ENCODE measurements around the gene PPP1R13B. TPM values are rescaled to one million over a fixed set of nuclear protein-coding genes. Genes with fewer than 3 reads are reported as not detected.

The PPP1R13B gene
- total RNA-seq, 1 experiment from 2014 or later, result 10.3 TPM

DNA sequence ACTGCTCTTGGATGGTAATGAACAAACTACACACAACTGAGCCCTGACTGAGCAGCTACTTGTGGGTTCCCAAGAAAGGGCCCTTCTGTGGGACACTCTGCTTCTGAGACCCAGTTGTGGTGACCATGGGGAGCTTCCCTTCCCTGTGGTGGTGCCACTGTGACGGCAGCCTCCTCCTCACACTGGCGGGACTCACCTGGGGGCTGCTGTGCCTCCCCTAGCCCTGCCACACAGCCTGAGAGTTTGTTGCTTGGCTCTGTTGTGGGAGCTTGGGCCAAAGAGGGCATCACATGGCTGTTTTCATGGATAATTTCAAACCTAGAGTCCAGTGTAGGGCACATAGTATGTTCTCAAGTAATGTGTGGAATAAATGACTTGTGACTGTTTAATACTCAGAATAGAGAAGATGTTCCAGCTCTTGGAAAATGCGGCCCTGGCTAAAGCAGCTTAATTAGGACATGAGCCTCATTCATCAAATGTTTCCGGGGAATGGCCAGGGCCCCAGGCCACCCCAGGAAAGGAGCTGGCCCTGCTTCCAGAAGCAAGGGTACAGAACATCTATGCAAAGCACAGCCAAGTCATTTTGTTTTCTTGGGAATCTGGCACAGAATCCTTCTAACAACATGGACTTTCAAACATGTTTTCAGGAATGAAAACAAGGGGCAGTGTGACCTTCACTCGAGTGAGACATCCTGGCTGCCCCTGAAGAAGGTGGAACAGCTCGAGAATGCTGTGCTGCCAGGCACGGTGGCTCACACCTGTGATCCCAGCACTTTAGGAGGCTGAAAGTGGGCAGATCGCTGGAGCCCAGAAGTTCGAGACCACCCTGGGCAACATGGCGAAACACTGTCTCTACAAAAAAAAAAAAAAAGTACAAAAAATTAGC, 110.6 kb downstream of the PPP1R13B start (continued):
- no peak for TF ChIP-seq ZNF281 (CRISPR knock-in tag; IDR thresholded peaks at IDR 0.05)

- no peak for TF ChIP-seq ATF1 (CRISPR knock-in tag; IDR thresholded peaks at IDR 0.05)
- no peak for TF ChIP-seq NFATC4 (CRISPR knock-in tag; IDR thresholded peaks at IDR 0.05)
- no peak for TF ChIP-seq FOXP4 (CRISPR knock-in tag; IDR thresholded peaks at IDR 0.05)
- no peak for TF ChIP-seq ETV6 (CRISPR knock-in tag; IDR thresholded peaks at IDR 0.05)
- TF ChIP-seq ATF3 (CRISPR knock-in tag; conservative IDR thresholded peaks at IDR 0.05), result no peak
- no peak for TF ChIP-seq ZNF138 (CRISPR knock-in tag; conservative IDR thresholded peaks at IDR 0.05)
- no peak for TF ChIP-seq SMAD3 (CRISPR knock-in tag; IDR thresholded peaks at IDR 0.05; ENCODE audit: borderline replicate concordance)
- Mint-ChIP-seq H3K27me3 (ENCODE audit: low read depth) (no peaks in the 10 kb centered on the region), H3K9me3 (no peaks in the 10 kb centered on the region), H3K4me3 (no peak overlapping the region), H3K4me1 (peaks cover 4% of the 10 kb centered on the region), H3K27ac (peak overlapping the region; percentile 60), H3K36me3 (peaks cover 17% of the 10 kb centered on the region)
- ChIA-PET POLR2A (no interaction called here), CTCF (interaction anchor here (0.7 to 1.9 kb wide), 8 partner anchors 20 to 165 kb away, joined by 3 to 6 read pairs (median 3); partner anchors contain the start of genes XRCC3 and ZFYVE21)
- ATAC-seq (no peak), DNase-seq (ENCODE audit: low spot score) (no peak)
Measured at GRCh38 chr14:103735815-103736545, 111.4 kb downstream of the PPP1R13B start.

GRCh38 chr14:103735439-103735814, 111.9 kb downstream of the PPP1R13B start:
- ChIA-PET POLR2A (no interaction called here), CTCF (interaction anchor here (0.7 to 1.9 kb wide), 8 partner anchors 20 to 165 kb away, joined by 3 to 6 read pairs (median 3); partner anchors contain the start of genes XRCC3 and ZFYVE21)
- no peak overlapping the region for H3K4me3 Mint-ChIP-seq
- DNase-seq (ENCODE audit: low spot score), result no peak
- no peak for ATAC-seq
- no peaks in the 10 kb centered on the region for H3K27me3 Mint-ChIP-seq (ENCODE audit: low read depth)
- H3K36me3 Mint-ChIP-seq, result peaks cover 14% of the 10 kb centered on the region
- peaks cover 4% of the 10 kb centered on the region for H3K4me1 Mint-ChIP-seq
- TF ChIP-seq E2F4 (CRISPR knock-in tag; IDR thresholded peaks at IDR 0.05; ENCODE audit: borderline replicate concordance, low read depth) (no peak), CBFB (CRISPR knock-in tag; IDR thresholded peaks at IDR 0.05; ENCODE audit: low read depth) (no peak), AFF4 (CRISPR knock-in tag; IDR thresholded peaks at IDR 0.05; ENCODE audit: borderline replicate concordance) (no peak), CREB1 (CRISPR knock-in tag; IDR thresholded peaks at IDR 0.05) (no peak), NR3C1 (CRISPR knock-in tag; conservative IDR thresholded peaks at IDR 0.05; ENCODE audit: low read depth) (no peak), HMGA2 (CRISPR knock-in tag; IDR thresholded peaks at IDR 0.05) (no peak), EMX1 (CRISPR knock-in tag; IDR thresholded peaks at IDR 0.05) (no peak)
- TF ChIP-seq, protein P1, sequence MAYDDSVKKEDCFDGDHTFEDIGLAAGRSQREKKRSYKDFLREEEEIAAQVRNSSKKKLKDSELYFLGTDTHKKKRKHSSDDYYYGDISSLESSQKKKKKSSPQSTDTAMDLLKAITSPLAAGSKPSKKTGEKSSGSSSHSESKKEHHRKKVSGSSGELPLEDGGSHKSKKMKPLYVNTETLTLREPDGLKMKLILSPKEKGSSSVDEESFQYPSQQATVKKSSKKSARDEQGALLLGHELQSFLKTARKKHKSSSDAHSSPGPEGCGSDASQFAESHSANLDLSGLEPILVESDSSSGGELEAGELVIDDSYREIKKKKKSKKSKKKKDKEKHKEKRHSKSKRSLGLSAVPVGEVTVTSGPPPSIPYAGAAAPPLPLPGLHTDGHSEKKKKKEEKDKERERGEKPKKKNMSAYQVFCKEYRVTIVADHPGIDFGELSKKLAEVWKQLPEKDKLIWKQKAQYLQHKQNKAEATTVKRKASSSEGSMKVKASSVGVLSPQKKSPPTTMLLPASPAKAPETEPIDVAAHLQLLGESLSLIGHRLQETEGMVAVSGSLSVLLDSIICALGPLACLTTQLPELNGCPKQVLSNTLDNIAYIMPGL (CRISPR knock-in tag; IDR thresholded peaks at IDR 0.05), result no peak
- H3K27ac Mint-ChIP-seq, result no peak overlapping the region
- H3K9me3 Mint-ChIP-seq, result no peaks in the 10 kb centered on the region

Measured in WTC11 (cell line).